HFF-Myc (cell line): Measurements from ENCODE around the gene PMM1.

ENCODE experiments used
- DNase-seq: peaks from one replicate; pipeline ENCODE4 v3.0.0-alpha.2; 2011; ENCODE audit warnings: low read depth; ENCODE audit errors: extremely low read depth
- H3K4me3 ChIP-seq: replicated peaks from 2 replicates; pipeline ENCODE4 v1.5.1; 2011; ENCODE audit warnings: low read depth, mild to moderate bottlenecking, control low read depth, low read length
- TF ChIP-seq, protein P1 (sequence below): IDR thresholded peaks from 2 replicates; pipeline ENCODE4 v1.5.1; 2012; ENCODE audit warnings: mild to moderate bottlenecking, low read depth, low read length, control low read depth; ENCODE audit errors: missing control alignments

PMM1 gene

DNA sequence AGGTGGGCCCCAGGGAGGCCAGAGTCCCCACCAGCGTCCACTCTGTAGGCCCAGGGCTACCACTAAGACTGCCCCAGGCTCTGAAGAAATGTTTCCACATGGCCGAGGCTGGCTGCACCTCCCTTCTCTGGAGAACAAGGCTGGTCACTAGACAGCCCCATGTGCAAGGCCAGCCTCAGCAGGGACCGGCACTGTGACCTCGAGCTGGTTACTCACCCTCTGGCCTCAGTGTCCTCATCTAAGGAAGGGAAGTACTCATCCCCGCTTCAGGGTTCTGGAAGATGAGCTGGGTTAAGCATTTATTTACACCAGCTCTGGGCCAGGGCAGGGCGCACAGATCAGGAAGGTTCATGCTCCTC lies 9.7 kb downstream of the PMM1 start:
- no peak for DNase-seq
- H3K4me3 ChIP-seq: no peak overlapping the region
- TF ChIP-seq, protein P1, sequence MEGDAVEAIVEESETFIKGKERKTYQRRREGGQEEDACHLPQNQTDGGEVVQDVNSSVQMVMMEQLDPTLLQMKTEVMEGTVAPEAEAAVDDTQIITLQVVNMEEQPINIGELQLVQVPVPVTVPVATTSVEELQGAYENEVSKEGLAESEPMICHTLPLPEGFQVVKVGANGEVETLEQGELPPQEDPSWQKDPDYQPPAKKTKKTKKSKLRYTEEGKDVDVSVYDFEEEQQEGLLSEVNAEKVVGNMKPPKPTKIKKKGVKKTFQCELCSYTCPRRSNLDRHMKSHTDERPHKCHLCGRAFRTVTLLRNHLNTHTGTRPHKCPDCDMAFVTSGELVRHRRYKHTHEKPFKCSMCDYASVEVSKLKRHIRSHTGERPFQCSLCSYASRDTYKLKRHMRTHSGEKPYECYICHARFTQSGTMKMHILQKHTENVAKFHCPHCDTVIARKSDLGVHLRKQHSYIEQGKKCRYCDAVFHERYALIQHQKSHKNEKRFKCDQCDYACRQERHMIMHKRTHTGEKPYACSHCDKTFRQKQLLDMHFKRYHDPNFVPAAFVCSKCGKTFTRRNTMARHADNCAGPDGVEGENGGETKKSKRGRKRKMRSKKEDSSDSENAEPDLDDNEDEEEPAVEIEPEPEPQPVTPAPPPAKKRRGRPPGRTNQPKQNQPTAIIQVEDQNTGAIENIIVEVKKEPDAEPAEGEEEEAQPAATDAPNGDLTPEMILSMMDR: no peak

DNA sequence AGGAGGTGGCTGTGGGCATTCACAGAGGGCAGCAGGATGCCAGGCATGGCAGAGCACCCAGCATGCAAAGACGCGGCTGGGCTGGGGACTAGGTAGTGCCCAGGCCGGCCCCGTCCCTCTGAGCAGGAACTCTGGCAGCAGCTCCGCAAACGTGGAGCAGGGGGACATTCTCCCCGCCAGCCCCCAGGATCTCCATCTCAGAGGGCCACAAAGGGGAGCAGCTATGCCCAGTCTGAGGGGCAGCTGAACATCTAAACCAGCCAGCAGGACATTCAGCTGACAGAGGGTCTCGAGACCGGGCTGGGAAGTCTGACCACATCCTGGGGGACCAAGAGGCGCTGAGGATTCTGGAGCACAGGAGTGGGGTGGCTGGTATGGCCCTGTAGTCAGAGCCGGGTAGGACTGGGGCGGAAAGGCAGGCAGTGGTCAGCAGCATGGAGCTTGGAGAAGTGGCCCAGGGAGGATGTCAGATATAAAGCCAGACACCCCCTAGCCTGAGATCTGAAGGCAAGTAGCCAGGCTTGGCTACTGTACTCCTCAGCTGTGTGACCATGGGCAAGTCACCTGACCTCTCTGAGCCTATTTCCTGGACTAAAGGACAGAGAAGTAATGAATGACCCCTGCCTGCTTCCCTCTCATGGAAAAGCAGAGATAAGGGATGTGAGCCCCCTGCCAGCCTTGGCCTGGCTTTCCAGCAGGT lies 10.2 kb downstream of the PMM1 start:
- DNase-seq: no peak
- TF ChIP-seq, protein P1: no peak
- H3K4me3 ChIP-seq: no peak overlapping the region

GRCh38 chr22:41578818-41579217 lies 10.8 kb downstream of the PMM1 start:
- no peak overlapping the region for H3K4me3 ChIP-seq
- TF ChIP-seq, protein P1: no peak
- no peak for DNase-seq

DNA sequence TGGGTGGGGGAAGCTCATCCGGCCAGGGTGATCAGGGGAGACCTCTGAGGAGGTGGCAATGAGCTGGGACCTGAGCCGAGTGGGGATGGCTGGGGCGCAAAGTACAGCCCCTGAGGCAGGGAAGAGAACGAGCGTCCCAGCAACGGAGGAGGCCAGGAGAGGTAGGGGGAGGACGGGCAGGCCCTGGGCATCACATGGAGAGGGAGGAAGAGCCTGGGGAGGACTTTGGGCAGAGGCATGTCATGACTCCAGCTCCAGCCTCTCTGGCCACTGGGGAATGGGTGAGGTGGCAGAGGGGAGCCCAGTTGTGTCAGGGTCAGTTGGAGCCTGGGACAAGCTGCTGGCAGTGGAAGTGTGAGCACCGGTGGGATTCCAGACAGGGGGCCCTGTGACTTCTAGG lies 11.5 kb downstream of the PMM1 start:
- TF ChIP-seq, protein P1: no peak

DNA sequence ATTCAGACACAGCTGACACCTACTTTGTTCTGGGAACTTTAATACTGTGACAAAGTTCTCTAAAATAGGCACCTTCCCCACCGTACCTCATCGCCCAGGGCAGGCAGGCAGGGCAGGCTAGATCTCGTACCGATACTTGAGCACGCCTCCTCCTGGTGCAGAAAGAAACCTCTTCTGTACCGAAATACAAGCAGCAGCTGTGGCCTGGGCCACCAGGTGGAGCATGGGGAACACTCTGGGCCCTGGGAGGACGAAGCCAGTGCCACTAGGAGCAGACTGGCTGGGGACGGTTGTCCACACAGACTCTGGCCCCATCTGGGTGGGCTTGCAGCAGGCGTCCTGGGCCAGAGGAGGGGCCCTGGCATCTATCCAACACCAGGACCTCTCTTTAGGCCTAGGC lies 12.8 kb downstream of the PMM1 start:
- H3K4me3 ChIP-seq: no peak overlapping the region
- no peak for DNase-seq

More for the DNA sequence above, 11.5 kb downstream of the PMM1 start:
- H3K4me3 ChIP-seq: no peak overlapping the region
- DNase-seq: no peak

GRCh38 chr22:41575533-41575932 lies 14.1 kb downstream of the PMM1 start:
- no peak for DNase-seq
- no peak overlapping the region for H3K4me3 ChIP-seq
- TF ChIP-seq, protein P1: no peak

More for the DNA sequence above, 12.8 kb downstream of the PMM1 start:
- TF ChIP-seq, protein P1: peak; percentile 77
